ENCODE data around the gene GTF2A1.
A peak's percentile ranks its signal among the peaks of the same experiment; 100 is the strongest.
"Not testable (repeated sequence)": the region's sequence is repeated elsewhere in the genome, so short reads cannot be mapped to it uniquely, and the experiment has no call there.

GTF2A1 gene

DNA sequence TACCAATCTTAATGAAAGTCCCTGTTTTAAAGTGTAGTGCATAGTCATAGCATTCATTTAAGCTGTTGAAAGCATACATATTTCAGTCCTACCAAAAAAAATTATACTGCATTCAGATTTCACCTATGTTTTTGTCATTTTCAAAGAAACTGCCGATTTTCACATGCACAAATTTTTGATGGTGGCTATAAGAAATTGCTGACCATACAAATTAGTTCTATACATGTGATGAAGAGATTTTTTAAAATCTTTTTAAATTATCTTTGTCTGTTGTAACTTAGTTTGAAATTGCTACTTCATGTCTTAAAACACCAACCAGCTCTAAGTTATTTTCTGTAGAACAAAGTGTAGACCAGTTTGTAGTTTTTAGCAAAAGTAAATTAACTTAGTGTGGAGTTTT is 3.5 kb upstream of the GTF2A1 start:
- no peak for FAIRE-seq

DNA sequence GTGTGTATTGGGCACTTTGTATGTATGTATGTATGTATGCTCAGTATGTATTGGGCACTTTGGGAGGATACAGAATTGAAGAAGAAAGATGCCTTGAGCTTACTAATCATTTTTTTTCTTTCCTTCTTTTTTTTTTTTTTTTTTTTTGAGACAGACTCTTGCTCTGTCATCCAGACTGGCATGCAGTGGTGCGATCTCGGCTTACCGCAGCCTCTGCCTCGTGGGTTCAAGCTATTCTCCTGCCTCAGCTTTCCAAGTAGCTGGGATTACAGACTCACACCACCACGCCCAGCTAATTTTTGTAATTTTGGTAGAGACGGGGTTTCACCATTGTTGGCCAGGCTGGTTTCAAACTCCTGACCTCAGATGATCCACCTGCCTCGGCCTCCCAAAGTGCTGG is 3.0 kb upstream of the GTF2A1 start:
- FAIRE-seq = not testable (repeated sequence)

DNA sequence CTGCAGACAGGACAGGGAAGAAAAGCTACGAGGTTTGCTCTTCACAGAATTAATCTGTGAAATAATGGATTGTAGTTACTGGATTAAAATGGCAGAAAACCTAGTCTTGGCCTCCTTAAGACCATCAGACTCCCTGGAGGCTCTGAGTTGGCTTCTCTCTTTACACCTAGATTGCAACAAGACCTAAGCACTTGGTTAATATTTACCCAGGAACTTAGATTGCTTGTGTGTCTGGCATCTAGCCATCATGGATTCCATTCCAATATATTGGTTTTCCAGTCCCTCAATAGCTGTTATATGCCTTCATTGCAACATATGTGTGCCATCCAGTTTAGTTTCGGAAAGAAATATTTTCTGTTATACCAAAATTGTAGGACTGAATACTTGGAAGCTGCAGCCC is 1.9 kb upstream of the GTF2A1 start:
- FAIRE-seq = no peak

DNA sequence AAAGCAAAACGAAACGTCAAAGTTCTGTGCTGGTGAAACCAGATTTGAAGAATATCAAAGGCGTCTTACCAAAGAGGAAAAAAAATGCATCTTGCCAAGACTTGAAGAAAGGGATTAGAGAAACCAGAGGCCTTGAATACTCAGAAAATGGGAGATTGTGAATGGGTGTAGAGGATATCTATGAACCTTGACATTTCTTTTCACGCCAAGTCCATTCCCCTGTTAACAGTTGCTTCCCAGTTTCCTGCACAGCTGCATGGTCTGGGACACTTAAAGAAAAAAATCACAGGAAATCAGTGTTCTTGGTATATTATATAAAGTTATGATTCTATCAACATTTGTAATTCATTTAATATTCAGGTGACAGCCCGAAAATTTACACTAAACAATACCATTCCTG is 1.4 kb upstream of the GTF2A1 start:
- no peak for FAIRE-seq

DNA sequence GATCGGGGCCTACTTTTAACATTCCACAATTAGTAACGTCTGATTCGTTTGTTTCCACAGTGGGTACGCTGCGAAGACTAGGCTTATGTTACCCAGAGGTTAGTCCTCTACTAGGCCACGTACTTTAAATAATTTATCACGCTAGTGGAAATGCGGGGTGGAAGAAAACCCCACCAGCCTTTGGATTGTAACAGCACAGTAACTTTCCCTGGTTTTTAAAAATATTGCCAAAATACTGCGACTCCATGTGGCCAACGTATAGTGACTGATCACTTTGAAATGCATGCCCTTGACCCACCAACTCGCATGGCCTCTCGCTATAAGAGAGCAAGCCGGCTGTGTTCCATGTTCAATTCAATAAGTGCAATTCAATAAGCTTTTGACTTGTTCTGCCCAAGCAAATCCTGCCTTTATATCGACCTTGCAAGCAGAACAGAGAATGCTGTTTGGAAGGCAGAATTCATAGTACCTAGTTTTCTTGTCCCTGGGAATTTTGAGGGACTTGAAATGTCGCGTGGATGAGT is 882 bp upstream of the GTF2A1 start:
- FAIRE-seq = no peak

DNA sequence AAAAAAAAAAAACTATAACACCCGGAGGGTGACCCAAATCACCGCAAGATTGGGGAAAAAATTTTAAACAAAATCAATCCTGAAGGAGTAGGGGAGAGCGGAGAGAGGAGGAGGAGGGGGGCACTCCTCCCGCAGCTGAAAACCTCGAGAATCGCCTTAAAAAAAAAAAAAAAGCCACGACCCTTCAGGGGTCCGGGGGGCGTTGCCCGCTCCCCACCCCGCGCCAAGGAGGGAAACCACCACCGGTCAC is 254 bp downstream of the GTF2A1 start:
- FAIRE-seq = no peak

DNA sequence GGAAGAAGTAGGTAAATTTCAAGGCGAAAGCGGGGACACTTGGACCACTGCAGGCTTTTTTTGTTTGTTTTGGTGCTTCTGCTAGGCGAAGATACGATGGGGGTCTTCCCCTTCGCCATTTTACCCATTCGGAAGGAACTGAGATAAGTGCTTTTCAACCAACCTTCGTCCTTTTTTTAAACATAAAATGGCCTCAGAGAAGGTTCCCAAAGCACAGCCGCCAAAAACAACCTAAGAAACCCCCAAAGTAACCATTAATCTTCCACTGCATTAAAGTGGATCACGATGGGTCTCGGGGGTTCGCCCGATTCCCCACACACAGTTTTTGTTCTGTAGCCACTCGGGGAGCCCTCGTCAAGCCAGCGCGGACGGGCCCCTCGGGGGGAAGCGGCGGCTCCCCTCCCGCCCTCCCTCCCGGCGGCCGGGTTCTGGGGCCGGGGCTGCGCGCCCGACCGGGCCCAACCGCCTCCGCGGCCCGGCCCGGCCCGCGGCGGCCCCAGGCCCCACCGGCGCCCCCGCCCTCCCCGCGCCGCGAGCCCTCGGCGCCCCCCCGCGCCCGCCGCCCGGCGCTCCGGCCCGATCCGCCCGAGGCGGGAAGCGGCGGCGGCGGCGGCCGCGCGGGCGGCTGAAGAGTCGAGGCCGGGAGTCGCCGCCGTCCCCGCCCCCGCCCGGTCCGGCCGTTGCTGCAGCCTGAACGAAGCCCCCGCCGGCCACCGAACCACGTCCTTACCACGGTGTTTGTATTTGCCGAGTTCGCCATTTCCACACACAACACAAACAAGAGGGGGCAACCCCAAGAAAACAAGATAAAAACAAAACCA is 790 bp downstream of the GTF2A1 start:
- FAIRE-seq = no peak

DNA sequence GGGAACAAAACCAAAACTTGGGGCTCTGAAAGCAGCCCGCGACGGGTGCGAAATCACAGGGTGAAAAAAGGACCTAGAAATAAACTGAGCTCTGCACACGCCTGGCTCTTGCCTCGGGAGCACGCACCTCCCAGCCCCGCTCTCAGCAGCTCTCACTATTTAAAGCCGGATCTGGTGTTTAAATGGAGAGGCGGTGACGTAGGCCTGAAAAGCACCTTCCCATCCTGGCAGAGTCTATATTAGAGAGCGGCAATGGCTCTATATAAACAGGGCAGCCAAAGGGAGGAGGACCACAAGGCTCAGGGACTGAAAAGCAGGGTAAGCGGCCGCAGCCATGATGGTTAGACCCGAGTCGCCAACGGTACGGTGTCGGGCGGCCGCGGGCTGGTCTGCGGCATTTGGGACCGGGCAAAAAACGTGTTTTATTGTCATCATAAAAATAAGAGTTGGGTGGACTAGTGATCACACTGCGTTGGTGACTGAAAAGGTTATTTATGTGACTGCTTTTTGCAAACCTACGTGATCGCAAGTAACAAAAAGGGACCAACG is 1.5 kb downstream of the GTF2A1 start:
- no peak for FAIRE-seq

DNA sequence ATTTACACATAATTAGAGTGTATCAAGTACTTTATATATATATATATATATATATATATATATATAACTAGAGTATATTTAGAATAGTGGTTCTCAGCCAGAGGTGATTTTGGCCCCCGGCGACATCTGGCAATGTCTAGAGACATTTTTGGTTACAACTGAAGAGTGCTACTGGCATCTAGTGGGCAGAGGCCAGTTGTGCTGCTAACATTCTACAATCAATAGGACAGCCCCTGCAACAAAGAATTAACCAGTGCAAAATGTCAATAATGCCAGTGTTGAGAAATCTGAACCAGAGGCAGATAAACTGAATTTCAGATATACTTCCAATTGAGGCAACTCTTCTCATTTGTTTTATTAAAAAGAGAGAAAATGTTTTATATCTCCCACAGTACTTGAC is 8.9 kb downstream of the GTF2A1 start:
- no peak for FAIRE-seq

DNA sequence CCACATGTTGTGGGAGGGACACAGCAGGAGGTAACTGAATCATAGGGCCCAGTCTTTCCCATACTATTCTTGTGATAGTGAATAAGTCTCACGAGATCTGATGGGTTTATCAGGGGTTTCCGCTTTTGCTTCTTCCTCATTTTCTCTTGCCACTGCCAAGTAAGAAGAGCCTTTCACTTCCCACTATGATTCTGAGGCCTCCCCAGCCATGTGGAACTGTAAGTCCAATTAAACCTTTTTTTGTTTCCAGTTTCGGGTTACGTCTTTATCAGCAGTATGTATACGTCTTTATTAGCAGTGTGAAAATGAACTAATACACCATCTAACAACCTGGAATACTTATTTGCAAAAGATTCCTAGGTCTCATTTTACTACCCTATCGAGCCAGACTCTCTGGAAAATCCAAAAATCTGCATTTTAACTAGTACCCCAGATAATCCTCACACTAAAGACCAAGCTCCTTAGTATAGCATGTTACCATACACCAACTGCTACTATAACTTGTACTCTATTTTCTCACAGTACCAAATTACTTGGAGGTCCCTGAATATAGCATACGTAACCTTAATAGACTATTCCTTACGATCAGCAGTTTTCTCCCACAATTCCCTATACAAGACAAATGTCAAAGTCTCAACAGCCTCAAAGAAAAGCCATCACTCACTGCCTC is 11.5 kb downstream of the GTF2A1 start:
- no peak for FAIRE-seq

DNA sequence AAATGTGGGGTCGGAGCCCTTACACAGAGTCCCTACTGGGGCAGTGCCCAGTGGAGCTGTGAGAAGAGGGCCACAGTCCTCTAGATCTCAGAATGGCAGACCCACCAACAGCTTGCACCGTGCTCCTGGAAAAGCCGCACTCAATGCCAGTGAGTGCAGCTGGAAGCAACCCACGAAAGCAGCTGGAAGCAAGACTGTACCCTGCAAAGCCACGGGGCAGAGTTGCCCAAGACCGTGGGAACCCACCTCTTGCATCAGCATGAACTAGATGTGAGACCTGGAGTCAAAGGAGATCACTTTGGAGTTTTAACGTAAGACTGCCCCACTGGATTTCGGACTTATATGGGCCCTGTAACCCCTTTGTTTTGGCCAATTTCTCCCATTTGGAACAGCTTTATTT is 12.3 kb downstream of the GTF2A1 start:
- no peak for FAIRE-seq

DNA sequence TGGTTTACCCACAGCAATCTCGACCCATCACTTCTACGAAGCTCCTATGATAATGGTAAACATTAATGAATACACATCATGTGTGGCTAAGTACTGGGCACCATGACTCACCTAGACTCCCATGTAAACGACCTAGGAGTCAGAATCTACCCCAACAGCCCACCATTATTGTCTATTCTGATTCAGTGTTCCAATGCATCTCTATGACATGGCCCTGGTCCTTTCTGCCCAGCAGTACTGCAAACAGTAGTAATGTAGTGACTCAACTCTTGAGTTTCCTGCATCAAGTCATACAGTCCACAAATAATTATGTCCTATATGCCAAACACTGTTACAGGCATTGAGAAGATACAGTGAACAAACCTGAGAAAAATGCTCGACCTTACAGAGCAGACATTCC is 14.6 kb downstream of the GTF2A1 start:
- no peak for FAIRE-seq

DNA sequence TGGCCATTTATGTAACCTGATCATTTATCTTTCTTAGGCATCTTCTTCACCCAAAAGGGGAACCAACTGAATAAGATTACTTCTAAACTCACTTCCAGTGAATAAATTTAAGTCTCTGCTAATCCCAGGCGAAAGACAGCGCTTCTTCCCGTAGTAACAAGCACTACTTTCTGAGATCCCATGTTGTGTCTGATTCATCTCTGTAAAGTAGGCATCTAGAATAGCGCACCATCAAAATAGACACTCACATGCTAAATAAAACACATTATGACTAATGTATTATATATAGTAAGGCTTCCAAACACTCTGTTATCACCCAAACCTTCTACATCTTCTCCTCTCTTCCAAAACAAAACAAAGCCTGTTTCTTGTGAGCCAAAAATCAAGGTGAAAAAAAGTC is 15.1 kb downstream of the GTF2A1 start:
- FAIRE-seq = no peak

DNA sequence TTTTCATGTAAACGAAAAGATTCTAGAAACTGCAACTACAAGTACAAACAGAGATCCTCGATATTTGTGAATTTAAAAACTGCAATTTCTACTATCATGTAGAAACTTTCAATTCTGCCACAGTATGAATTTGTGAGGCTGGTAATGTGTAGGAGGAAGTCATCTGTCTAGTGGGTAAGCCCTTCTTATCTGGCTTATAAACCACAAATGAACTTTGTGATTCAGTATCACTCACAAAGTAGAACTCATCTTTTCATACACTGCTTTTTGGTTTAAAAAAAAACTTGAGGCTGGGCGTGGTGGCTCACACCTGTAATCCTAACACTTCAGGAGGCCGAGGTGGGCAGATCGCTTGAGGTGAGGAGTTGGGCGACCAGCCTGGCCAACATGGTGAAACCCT is 20.7 kb downstream of the GTF2A1 start:
- no peak for FAIRE-seq

DNA sequence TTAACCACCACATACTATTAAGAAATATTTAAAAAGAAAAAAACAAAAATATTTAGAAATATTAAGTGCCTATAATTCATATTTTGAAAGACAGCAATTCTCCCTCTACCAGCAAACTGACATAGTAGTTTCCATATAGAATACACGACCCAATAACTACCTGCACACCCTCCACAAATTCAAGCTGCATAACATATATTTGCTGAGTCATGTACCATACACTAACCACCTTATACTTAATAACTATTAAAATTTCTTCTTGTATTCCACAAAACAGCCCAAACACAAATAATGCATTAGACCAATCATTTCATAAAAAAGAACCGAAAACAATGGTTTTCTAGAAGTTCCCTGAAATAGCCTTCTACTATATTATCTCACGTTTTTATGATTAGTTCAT is 21.7 kb downstream of the GTF2A1 start:
- FAIRE-seq = no peak

DNA sequence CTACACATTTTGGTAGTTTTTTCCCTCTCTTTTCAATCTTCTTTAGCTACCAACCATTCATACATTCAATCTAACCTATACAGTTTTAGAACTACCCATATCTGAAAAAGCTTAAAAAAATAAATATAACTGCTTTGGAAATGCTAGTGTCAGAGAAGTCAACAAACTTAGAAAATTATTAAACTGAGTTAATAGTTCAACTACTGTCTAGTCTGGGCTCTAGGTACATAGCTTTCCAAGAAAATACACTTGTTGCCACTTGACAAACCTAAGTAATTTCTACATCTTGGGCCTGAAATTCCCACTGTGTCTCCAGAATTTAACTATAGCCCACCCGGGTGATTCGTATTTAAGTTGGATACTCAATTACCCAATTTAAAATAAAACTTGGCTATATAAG is 22.1 kb downstream of the GTF2A1 start:
- peak; percentile 62 for FAIRE-seq

DNA sequence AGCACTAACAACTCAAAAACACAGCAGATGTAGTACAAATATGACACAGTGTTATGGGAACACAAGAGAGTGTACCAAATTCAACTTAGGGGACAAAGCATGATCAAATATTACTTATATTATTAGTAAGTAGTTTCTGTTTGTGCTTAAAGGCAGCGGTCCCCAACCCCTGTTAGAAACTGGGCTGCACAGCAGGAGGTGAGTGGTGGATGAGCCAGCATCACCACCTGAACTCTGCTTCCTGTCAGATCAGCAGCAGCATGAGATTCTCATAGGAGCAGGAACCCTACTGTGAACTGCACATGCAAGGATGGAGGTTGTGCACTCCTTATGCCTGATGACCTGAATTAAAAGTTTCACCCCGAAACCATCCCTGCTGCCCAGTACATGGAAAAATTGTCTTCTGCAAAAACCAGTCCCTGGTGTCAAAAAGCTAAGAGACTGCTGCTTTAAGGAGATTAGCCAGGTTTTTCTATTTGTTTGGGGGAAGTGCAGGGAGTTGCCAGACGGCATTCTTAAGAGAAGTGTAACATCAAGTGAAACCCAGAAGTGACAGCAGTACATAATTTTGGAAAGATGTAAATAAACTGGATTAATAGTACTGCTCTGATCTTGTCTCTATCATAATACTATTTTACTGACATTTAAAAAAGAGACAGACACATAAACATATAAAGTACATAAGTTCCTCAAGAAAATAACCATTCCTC is 26.7 kb downstream of the GTF2A1 start:
- FAIRE-seq = peak; percentile 5

DNA sequence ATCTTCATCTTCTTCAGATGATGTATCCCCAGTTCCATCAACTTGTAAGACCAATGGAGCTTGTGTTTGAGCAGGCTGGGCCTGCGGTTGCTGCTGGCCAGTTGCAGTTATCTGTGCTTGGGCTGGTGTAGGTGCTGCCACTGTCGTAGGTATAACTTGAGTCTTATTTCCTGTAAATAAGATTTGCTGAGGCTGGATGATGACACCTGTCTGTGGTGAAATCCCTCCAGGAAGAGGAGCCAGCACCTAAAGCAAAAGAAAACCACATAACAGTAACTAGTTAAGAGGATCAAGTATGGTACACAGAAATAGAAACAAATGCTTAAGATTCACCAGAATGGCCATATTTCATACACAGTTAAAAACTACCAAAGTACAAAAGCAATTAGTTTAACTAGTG is 28.2 kb downstream of the GTF2A1 start:
- no peak for FAIRE-seq

DNA sequence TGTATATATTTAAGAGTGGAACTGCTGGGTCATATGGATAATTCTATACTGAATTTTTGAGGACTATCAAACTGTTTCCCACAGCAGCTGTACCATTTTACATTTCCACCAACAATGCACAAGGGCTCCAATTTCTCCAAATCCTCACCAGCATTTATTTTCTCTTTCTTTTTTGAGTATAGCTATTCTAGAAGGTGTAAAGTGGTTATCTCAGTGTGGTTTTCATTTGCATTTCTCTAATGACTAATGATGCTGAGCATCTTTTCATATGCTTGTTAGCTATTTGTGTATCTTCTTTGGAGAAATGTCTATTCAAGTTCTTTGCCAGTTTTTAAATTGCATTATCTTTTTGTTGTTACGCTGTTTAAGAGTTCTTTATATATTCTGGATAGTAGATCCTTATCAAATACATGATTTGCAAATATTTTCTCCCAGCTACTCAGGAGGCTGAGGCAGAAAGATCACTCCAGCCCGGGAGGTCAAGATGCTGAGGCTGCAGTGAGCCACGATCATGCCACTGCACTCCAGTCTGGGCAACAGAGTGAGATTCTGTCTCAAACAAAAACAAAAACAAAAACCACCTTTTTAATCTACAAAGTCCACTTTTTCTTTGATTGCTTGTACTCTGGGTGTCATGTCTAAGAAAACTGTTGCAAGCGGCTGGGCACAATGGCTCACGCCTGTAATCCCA is 32.8 kb downstream of the GTF2A1 start:
- no peak for FAIRE-seq

DNA sequence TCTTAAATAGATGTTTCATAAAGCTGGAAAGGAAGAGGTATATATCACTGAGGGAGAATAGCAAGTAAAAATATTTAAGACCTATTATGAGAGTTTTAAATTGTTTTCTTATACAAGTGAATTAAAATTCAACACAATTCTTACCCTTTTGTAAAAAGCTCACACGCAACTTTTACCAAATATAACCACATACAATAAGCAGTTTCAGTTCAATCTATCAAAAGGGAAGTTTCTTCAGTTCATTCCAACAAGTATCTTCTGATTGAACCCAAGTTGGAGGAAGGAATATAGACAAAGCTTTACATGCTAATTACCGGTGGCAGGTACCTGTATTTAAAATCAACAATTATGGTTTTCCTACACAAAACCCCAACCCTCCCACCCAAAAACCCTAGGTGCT is 41.1 kb downstream of the GTF2A1 start:
- FAIRE-seq = no peak

DNA sequence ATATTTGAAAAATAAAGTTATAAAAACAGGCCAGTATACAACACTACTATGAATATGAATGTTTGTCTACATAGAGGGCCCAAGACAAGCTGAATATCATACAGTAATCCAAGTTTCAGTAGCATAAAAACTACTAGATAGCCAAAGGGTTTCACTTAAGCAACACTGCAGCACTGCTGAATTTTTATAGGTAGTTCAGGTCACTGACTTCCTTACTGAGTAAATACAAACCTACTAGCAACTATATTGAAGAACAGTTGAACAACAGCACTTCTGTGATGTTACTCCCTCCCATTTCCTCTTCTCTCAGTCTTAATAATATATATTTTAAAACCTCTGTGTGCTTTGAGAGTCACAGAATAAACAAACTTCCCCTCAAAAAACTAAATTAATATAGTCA is 42.7 kb downstream of the GTF2A1 start:
- peak; percentile 81 for FAIRE-seq

DNA sequence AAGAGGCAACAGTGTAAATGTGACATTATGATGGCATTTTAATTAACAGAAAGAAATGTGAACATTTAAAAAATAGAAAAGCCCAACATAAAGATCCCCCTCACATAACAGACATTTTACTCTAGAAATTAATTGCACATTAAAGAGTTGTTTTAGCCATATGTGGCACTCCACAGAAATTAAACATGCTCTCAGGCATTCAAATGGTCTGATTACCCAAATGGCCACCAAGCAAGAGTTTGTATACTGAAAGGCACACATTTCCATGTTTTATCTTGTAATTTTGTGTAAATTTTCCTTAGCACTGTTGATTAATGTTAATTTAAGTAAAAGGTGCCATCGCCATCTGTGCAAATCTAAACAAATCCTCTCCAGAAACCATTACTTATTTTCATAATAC is 43.5 kb downstream of the GTF2A1 start:
- FAIRE-seq = no peak

DNA sequence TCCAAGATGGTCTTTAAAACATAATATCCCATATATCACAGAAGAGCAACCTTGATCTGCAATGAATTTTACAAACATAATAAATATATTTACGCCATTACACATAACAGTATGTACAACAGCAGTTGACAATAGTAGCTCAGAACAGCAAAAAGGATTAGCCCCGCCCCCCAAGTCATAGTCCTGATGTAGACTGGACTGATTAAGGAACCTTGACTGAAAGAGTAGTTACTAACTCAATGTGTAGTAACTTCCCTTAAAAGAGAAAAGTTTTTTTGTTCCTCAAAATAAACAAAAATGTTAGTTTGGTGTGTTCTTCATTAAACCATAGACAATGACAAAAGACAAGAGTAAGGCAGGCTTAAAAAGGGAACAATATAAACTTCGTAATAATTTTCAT is 44.5 kb downstream of the GTF2A1 start:
- no peak for FAIRE-seq
